ENCODE measurements around the gene FADS2. TPM values are rescaled to one million over a fixed set of nuclear protein-coding genes. Genes with fewer than 3 reads are reported as not detected.

The FADS2 gene
- total and polyA plus RNA-seq, 4 donors, result 44.5 to 165 (median 78.8) TPM

GRCh38 chr11:61871158-61871597 is 43.1 kb downstream of the FADS2 start:
- DNase-seq, result peak; percentile 64 to 78 (median 75)
- Histone ChIP-seq H3K36me3 (ENCODE audit: control insufficient read depth in 4 of 4, insufficient read depth in 4 of 4, low read length in 4 of 4) (peaks cover 0 to 7% (median under 1%) of the 10 kb centered on the region in 4 donors), H3K4me1 (ENCODE audit: control insufficient read depth in 5 of 5, insufficient read depth in 5 of 5, low read length in 5 of 5) (peaks cover 0 to 7% (median 0%) of the 10 kb centered on the region in 5 donors), H3K9ac (ENCODE audit: insufficient read depth in 1 of 2, low read length in 2 of 2) (no peak overlapping the region), H3K27me3 (ENCODE audit: control insufficient read depth in 3 of 3, insufficient read depth in 3 of 3, low read length in 2 of 3) (no peaks in the 10 kb centered on the region), H3K9me3 (ENCODE audit: control insufficient read depth in 4 of 4, insufficient read depth in 3 of 4, low read length in 3 of 4) (no peaks in the 10 kb centered on the region), H3K27ac (ENCODE audit: low read depth in 1 of 2, low read length in 1 of 2) (no peak overlapping the region), H3K4me3 (no peak overlapping the region)
- WGBS, 2 donors, result 4% methylated on average over 24 of the region's 24 CpGs
- peak; percentile 82 for ATAC-seq (ENCODE audit: insufficient read depth, low FRiP score)
- peak; percentile 58 for TF ChIP-seq CTCF (IDR thresholded peaks at IDR 0.05; ENCODE audit: control extremely low read depth, extremely low read depth)

GRCh38 chr11:61872935-61873565 is 45.0 kb downstream of the FADS2 start:
- Histone ChIP-seq H3K4me1 (ENCODE audit: control insufficient read depth in 5 of 5, insufficient read depth in 5 of 5, low read length in 5 of 5) (peaks cover 0 to 7% (median 0%) of the 10 kb centered on the region in 5 donors), H3K4me3 (no peak overlapping the region), H3K27ac (ENCODE audit: low read depth in 1 of 2, low read length in 1 of 2) (no peak overlapping the region), H3K27me3 (ENCODE audit: control insufficient read depth in 3 of 3, insufficient read depth in 3 of 3, low read length in 2 of 3) (no peaks in the 10 kb centered on the region), H3K9ac (ENCODE audit: insufficient read depth in 1 of 2, low read length in 2 of 2) (no peak overlapping the region), H3K36me3 (ENCODE audit: control insufficient read depth in 4 of 4, insufficient read depth in 4 of 4, low read length in 4 of 4) (peaks cover 0 to 12% (median under 1%) of the 10 kb centered on the region in 4 donors), H3K9me3 (ENCODE audit: control insufficient read depth in 4 of 4, insufficient read depth in 3 of 4, low read length in 3 of 4) (no peaks in the 10 kb centered on the region)
- DNase-seq (no peak), ATAC-seq (ENCODE audit: insufficient read depth, low FRiP score) (no peak)
- TF ChIP-seq CTCF (IDR thresholded peaks at IDR 0.05; ENCODE audit: control extremely low read depth, extremely low read depth), result no peak
- 91 to 95% methylated on average over 20 of the region's 20 CpGs for WGBS, 2 donors

- Histone ChIP-seq H3K9me3 (ENCODE audit: control insufficient read depth in 4 of 4, insufficient read depth in 3 of 4, low read length in 3 of 4) (no peaks in the 10 kb centered on the region), H3K9ac (ENCODE audit: insufficient read depth in 1 of 2, low read length in 2 of 2) (no peak overlapping the region), H3K4me1 (ENCODE audit: control insufficient read depth in 5 of 5, insufficient read depth in 5 of 5, low read length in 5 of 5) (peaks cover 0 to 7% (median 0%) of the 10 kb centered on the region in 5 donors), H3K36me3 (ENCODE audit: control insufficient read depth in 4 of 4, insufficient read depth in 4 of 4, low read length in 4 of 4) (peaks cover 0 to 16% (median 1%) of the 10 kb centered on the region in 4 donors), H3K4me3 (no peak overlapping the region), H3K27me3 (ENCODE audit: control insufficient read depth in 3 of 3, insufficient read depth in 3 of 3, low read length in 2 of 3) (no peaks in the 10 kb centered on the region), H3K27ac (ENCODE audit: low read depth in 1 of 2, low read length in 1 of 2) (no peak overlapping the region)
- no peak for TF ChIP-seq CTCF (IDR thresholded peaks at IDR 0.05; ENCODE audit: control extremely low read depth, extremely low read depth)
- WGBS, 2 donors, result 87 to 94% methylated on average over 16 of the region's 16 CpGs
- DNase-seq (no peak), ATAC-seq (ENCODE audit: insufficient read depth, low FRiP score) (no peak)
Measured at GRCh38 chr11:61873588-61874376, 45.7 kb downstream of the FADS2 start.
